Activated CD4-positive, CD25-positive, alpha-beta regulatory T cell treated with anti-CD3 and anti-CD28 coated beads, Interleukin-2, amount 50 U/mL, for 72 hours (primary cell): ENCODE results near the gene TTC3.
"Not testable (repeated sequence)": the region's sequence is repeated elsewhere in the genome, so short reads cannot be mapped to it uniquely, and the experiment has no call there.

Experiments
- DNase-seq: peaks from one replicate; pipeline ENCODE4 v3.0.0; 2021

The TTC3 gene

DNA sequence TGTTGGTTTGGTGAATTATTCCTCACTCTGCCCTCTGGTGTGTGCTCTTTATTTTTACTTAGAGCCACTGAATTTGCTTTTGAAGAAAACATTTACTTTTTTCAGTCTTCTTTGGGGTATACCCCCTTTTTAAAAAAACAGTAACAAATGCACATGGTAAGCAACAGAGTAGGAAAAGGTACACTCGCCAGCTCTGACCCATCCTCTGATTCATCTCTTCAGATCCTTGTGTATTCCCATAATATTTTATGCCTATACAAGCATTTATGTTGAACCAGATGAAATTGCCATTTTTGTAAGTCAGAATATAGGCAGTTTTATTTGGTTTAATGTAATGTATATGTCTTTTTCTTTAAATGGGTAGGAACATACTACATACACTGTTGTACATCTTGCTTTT lies 28.3 kb downstream of the TTC3 start:
- no peak for DNase-seq

- DNase-seq: not testable (repeated sequence)
These were observed 29.7 kb downstream of the TTC3 start for GRCh38 chr21:37102746-37103145.

GRCh38 chr21:37106998-37107397 lies 33.9 kb downstream of the TTC3 start:
- no peak for DNase-seq

DNA sequence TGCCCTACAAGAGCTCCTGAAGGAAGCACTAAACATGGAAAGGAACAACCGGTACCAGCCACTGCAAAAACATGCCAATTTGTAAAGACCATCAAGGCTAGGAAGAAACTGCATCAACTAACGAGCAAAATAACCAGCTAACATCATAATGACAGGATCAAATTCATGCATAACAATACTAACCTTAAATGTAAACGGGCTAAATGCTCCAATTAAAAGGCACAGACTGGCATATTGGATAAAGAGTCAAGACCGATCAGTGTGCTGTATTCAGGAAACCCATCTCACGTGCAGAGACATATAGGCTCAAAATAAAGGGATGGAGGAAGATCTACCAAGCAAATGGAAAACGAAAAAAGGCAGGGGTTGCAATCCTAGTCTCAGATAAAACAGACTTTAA lies 38.0 kb downstream of the TTC3 start:
- DNase-seq: not testable (repeated sequence)

- not testable (repeated sequence) for DNase-seq
These were observed 41.2 kb downstream of the TTC3 start for GRCh38 chr21:37114301-37114700.

GRCh38 chr21:37116459-37116858 lies 43.4 kb downstream of the TTC3 start:
- DNase-seq: not testable (repeated sequence)

- DNase-seq: no peak
These were observed 44.1 kb downstream of the TTC3 start for GRCh38 chr21:37117204-37117603.

GRCh38 chr21:37118187-37118826 lies 45.3 kb downstream of the TTC3 start:
- DNase-seq: no peak

DNA sequence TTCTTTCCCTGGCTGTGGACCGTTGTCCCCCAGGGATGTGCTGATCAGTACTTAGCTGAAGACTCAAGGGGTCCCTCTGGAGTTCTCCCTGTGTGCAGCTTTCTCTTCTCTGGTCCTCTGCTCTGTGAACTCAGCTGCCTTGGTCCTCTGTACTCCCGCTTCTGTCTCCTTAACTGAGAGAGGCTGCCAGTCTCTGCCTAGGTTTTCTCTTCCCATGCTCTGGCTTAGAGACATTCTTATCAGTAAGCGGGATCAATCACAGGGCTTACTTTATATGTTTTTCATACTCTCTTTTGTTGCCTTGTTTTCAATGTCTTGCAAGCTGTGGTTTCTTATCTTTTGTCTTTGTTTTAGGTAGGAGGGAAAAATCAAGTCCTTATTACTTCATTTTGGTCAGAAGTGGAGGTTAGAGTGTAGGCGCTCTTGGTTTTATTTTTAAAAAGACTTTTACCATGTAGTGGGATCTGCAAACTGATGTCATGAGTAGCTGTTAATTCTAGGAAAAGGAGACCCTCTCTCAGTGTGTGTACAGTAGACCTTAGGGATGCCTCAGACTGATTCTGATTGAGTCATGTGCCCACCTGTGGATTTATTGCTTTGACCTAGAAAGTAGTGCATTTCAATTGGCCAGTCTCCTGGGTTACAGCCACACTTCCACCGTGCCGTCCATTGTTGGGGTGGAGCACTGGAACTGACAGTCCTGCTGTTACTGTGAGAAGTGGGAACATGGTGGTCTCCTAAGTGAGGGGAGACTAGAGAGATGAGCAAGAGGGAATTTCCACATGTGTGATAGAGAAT lies 46.6 kb downstream of the TTC3 start:
- DNase-seq: no peak

DNA sequence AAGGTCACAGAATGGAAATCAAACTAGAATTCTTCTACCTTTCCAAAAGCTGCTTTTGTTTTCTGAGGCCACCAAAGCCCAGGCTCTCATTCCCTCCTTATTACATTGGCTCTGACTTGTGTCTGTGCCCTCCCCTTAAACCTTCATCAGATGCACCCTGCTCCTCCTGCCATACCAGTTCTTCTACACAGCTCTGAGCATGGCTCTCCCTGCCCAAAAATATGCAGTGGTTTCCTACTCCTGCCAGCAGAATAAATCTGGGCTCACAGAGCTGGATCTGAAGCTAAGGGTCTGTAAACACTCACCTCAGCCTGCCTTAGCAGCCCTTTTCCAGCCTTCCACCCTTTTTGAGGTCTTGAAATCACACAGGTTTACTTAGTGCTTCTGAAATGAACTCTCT lies 55.0 kb downstream of the TTC3 start:
- no peak for DNase-seq

DNA sequence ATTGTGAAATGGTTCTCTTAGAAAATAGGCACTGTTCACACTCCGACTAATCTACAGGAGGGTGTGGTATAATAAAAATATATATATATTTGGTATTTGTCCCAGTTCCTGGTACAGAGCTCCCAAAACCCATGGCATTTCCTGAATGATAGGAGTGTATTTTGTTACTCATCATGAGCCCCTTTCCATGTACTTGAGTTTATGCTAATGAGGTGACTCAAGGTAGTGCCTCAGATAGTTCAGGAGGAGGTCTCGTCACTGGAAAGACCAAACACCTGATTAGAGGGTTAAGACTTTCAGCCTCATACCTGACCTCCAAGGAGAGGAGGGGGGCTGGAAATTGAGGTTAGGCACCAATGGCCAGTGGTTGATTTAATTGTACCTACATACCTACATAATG lies 57.9 kb downstream of the TTC3 start:
- DNase-seq: no peak

DNA sequence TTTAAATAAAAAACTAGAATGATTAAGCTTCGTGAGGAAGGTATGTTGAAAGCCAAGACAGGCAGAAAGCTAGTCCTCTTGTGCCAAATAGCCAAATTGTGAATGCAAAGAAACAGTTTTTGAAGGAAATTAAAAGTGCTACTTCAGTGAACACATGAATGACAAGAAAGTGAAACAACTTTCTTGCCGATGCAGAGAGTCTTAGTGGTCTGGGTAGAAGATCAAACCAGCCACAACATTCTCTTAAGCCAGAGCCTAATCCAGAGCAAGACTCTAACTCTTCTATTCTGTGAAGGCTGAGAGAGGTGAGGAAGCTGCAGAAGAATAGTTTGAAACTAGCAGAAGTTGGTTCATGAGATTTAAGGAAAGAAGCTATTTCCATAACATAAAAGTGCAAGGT lies 63.2 kb downstream of the TTC3 start:
- no peak for DNase-seq

GRCh38 chr21:37136744-37137143 lies 63.7 kb downstream of the TTC3 start:
- DNase-seq: no peak

GRCh38 chr21:37139154-37139553 lies 66.1 kb downstream of the TTC3 start:
- no peak for DNase-seq

DNA sequence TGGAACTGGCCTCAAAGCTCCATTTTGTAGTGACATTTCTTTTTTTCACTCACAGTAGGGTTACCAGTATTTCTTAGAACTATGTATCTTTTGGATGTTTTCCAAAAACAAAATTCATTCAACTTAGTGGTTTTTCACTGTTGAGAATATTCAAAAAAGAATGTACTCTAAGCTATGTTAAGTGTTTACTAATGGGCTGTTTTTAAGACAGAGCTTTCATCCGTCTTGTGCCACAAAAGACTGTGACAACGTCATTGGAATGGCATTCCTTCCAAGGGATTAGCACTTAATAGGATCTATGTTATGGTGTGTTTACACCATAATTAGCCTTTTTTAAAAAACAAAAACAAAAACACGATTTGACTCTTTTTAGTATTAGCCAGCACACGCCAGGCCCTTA lies 66.8 kb downstream of the TTC3 start:
- DNase-seq: no peak

- not testable (repeated sequence) for DNase-seq
These were observed 70.3 kb downstream of the TTC3 start for GRCh38 chr21:37143392-37143791.

- no peak for DNase-seq
These were observed 72.6 kb downstream of the TTC3 start for GRCh38 chr21:37145635-37146111.

- no peak for DNase-seq
These were observed 73.5 kb downstream of the TTC3 start for GRCh38 chr21:37146320-37147235.

- DNase-seq: no peak
These were observed 76.4 kb downstream of the TTC3 start for GRCh38 chr21:37149411-37149810.

DNA sequence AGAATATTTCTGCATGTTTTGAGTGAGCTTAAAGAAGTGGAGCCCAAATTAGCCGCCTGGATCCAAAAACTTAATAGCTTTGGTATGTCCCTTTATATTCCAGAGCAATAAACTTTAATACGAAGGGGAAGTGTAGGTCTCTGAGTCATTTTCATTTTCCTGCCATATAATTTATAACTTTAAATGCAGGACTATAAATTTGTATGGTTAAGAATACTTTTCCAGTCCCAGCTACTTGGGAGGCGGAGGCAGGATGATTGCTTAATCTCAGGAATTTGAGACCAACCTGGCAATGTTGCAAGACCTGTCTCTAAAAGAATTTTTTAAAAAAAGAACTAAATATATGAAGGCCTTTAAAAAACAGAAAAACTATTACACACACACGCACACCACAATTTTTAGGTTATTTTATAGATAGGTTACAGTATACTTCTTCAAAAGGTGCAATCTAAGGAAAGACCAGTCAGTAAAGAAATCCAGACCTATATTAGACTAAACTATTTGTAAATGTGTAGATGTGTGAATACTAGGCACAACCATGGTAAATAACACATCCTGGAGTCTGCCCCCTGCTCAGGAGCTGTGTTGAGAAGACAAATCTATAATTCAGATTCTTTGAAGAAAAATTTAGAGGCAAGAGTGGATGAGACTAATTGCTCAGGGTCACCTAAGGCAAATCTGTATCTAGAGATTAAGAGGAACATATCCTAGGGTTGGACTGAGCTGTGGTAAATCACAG lies 80.3 kb downstream of the TTC3 start:
- DNase-seq: no peak

- DNase-seq: no peak
These were observed 80.9 kb downstream of the TTC3 start for GRCh38 chr21:37153935-37154350.

GRCh38 chr21:37155186-37155585 lies 82.1 kb downstream of the TTC3 start:
- no peak for DNase-seq

DNA sequence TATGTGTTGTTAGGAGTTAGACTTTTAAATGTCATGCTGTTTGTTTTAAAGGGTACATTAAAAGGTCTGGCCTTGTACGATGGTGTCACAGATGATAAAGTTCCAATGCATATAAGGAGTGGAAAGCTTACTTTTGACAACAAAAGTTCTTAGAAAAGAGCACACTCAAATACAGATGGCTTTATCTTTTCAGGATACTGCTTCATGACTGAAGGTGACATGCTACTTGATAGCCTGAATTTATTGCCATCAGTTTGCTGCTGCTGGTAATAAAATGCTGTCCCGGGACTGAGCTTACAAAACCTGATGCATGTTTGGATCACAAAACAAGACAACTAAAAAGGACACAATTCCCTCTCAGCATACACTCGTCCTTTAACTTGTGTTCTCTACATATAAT lies 84.9 kb downstream of the TTC3 start:
- no peak for DNase-seq
